A673 (cell line): ENCODE measurements around the gene RAB1B.

Experiments
- EZH2 ChIP-seq: fragments of 200-600 bp; sonication (generic); IDR thresholded peaks from 2 replicates; pipeline ENCODE4 v1.6.1; 2017; ENCODE audit warnings: borderline replicate concordance, low read depth, mild to moderate bottlenecking, mixed read lengths, antibody characterized with exemption, low read length; ENCODE audit not compliant: poor library complexity, severe bottlenecking
- TF ChIP-seq, protein P1 (sequence below): fragments of 300-800, 200-600 bp; sonication (generic); conservative IDR thresholded peaks from 2 replicates; pipeline ENCODE4 v1.5.1; 2017; ENCODE audit warnings: low read depth, mild to moderate bottlenecking, antibody characterized with exemption, low read length, moderate library complexity, mixed read lengths

DNA sequence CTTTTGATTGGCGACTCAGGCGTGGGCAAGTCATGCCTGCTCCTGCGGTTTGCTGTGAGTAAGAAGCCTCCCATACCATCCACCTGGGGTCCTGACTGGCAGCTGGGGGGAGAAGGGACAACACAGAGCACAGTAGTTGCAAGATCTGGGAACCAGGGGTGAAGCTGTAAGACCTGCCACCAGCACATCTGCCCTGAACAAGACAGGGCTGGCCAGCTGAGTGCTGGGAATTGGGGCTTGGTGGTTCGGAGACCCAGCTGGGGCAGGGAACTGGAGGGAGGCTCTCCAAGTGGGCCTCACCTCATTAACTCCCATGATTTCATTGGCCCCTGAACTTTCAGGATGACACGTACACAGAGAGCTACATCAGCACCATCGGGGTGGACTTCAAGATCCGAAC is 3.4 kb downstream of the RAB1B start:
- TF ChIP-seq, protein P1, sequence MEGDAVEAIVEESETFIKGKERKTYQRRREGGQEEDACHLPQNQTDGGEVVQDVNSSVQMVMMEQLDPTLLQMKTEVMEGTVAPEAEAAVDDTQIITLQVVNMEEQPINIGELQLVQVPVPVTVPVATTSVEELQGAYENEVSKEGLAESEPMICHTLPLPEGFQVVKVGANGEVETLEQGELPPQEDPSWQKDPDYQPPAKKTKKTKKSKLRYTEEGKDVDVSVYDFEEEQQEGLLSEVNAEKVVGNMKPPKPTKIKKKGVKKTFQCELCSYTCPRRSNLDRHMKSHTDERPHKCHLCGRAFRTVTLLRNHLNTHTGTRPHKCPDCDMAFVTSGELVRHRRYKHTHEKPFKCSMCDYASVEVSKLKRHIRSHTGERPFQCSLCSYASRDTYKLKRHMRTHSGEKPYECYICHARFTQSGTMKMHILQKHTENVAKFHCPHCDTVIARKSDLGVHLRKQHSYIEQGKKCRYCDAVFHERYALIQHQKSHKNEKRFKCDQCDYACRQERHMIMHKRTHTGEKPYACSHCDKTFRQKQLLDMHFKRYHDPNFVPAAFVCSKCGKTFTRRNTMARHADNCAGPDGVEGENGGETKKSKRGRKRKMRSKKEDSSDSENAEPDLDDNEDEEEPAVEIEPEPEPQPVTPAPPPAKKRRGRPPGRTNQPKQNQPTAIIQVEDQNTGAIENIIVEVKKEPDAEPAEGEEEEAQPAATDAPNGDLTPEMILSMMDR = no peak
- TF ChIP-seq EZH2 = no peak
